H9 (cell line): Measurements from ENCODE around the gene ACER3. TPM values are rescaled to one million over a fixed set of nuclear protein-coding genes. Genes with fewer than 3 reads are reported as not detected.

Experiments used
- DNase-seq: peaks from one replicate; pipeline ENCODE4 v3.0.0-alpha.2; 2017
- H2AFZ ChIP-seq: one replicate; pipeline ENCODE4 v1.6.1; 2013; ENCODE audit warnings: mild to moderate bottlenecking, low read length, control low read depth, moderate library complexity
- H2AK5ac ChIP-seq: 2 replicates; pipeline ENCODE4 v1.6.1; 2013; ENCODE audit warnings: low read length, control low read depth, mixed read lengths; ENCODE audit not compliant: insufficient read length
- H2BK120ac ChIP-seq: one replicate; pipeline ENCODE4 v1.6.1; 2013; ENCODE audit warnings: low read depth, mild to moderate bottlenecking, low read length, control low read depth, inconsistent platforms; ENCODE audit not compliant: poor library complexity, severe bottlenecking
- H2BK12ac ChIP-seq: 2 replicates; pipeline ENCODE4 v1.6.1; 2013; ENCODE audit warnings: low read length, control low read depth, mixed read lengths, low read depth; ENCODE audit not compliant: insufficient read length
- H2BK15ac ChIP-seq: 2 replicates; pipeline ENCODE4 v1.6.1; 2013; ENCODE audit warnings: low read depth, low read length, control low read depth
- H2BK20ac ChIP-seq: one replicate; pipeline ENCODE4 v1.6.1; 2013; ENCODE audit warnings: low read depth, mild to moderate bottlenecking, low read length, control low read depth, inconsistent platforms; ENCODE audit not compliant: poor library complexity, severe bottlenecking
- H2BK5ac ChIP-seq: 2 replicates; pipeline ENCODE4 v1.6.1; 2013; ENCODE audit warnings: low read length, control low read depth, mixed read lengths; ENCODE audit not compliant: insufficient read length
- H3K14ac ChIP-seq: 2 replicates; pipeline ENCODE4 v1.6.1; 2013; ENCODE audit warnings: low read length, control low read depth; ENCODE audit not compliant: insufficient read depth
- H3K18ac ChIP-seq: 2 replicates; pipeline ENCODE4 v1.6.1; 2013; ENCODE audit warnings: low read depth, mild to moderate bottlenecking, mixed read lengths, low read length, control low read depth; ENCODE audit not compliant: insufficient read length
- H3K23ac ChIP-seq: 2 replicates; pipeline ENCODE4 v1.6.1; 2013; ENCODE audit warnings: low read length, control low read depth, mixed read lengths, low read depth; ENCODE audit not compliant: insufficient read length
- H3K23me2 ChIP-seq: 2 replicates; pipeline ENCODE4 v1.6.1; 2013; ENCODE audit warnings: low read depth, mild to moderate bottlenecking, mixed read lengths, low read length, control low read depth; ENCODE audit not compliant: insufficient read length, poor library complexity, severe bottlenecking
- H3K27ac ChIP-seq: 2 replicates; pipeline ENCODE4 v1.5.1; 2013; ENCODE audit warnings: low read length, control low read depth, mixed read lengths, low read depth; ENCODE audit not compliant: insufficient read length
- H3K27me3 ChIP-seq: 2 replicates; pipeline ENCODE4 v1.6.1; 2013; ENCODE audit warnings: low read length, control low read depth, inconsistent platforms; ENCODE audit not compliant: insufficient read depth
- H3K4ac ChIP-seq: 2 replicates; pipeline ENCODE4 v1.6.1; 2013; ENCODE audit warnings: low read depth, mild to moderate bottlenecking, control low read depth, inconsistent platforms, low read length, moderate library complexity
- H3K4me1 ChIP-seq: 2 replicates; pipeline ENCODE4 v1.6.1; 2013; ENCODE audit warnings: low read length, control low read depth, inconsistent platforms; ENCODE audit not compliant: insufficient read depth
- H3K4me2 ChIP-seq: 2 replicates; pipeline ENCODE4 v1.6.1; 2013; ENCODE audit warnings: low read length, control low read depth, mixed read lengths; ENCODE audit not compliant: insufficient read length, insufficient read depth
- H3K56ac ChIP-seq: 2 replicates; pipeline ENCODE4 v1.6.1; 2013; ENCODE audit warnings: low read depth, mild to moderate bottlenecking, mixed read lengths, low read length, control low read depth; ENCODE audit not compliant: insufficient read length
- H3K79me1 ChIP-seq: 2 replicates; pipeline ENCODE4 v1.6.1; 2013; ENCODE audit warnings: low read depth, mild to moderate bottlenecking, moderate library complexity, low read length, control low read depth, inconsistent platforms; ENCODE audit not compliant: insufficient read depth, poor library complexity, severe bottlenecking
- H3K79me2 ChIP-seq: 2 replicates; pipeline ENCODE4 v1.6.1; 2013; ENCODE audit warnings: low read length, control low read depth, inconsistent platforms; ENCODE audit not compliant: insufficient read depth
- H3K9ac ChIP-seq: 2 replicates; pipeline ENCODE4 v1.6.1; 2013; ENCODE audit warnings: low read length, control low read depth, mixed read lengths; ENCODE audit not compliant: insufficient read length; ENCODE audit errors: extremely low read depth
- H3K9me3 ChIP-seq: one replicate; pipeline ENCODE4 v1.6.1; 2013; ENCODE audit warnings: low read depth, low read length, inconsistent platforms; ENCODE audit not compliant: control insufficient read depth
- H3T11ph ChIP-seq: one replicate; pipeline ENCODE4 v1.6.1; 2013; ENCODE audit warnings: mild to moderate bottlenecking, low read length, control low read depth, inconsistent platforms
- H4K20me1 ChIP-seq: one replicate; pipeline ENCODE4 v1.6.1; 2013; ENCODE audit not compliant: control insufficient read depth, insufficient read length, insufficient read depth
- H4K5ac ChIP-seq: 2 replicates; pipeline ENCODE4 v1.6.1; 2013; ENCODE audit warnings: low read depth, mild to moderate bottlenecking, mixed read lengths, low read length, control low read depth; ENCODE audit not compliant: insufficient read length
- H4K8ac ChIP-seq: replicated peaks from 2 replicates; pipeline ENCODE4 v1.6.1; 2013; ENCODE audit warnings: low read length, control low read depth, mixed read lengths, low read depth; ENCODE audit not compliant: insufficient read length
- H4K91ac ChIP-seq: 2 replicates; pipeline ENCODE4 v1.6.1; 2013; ENCODE audit warnings: low read depth, mild to moderate bottlenecking, moderate library complexity, mixed read lengths, low read length, control low read depth; ENCODE audit not compliant: insufficient read length
- H3K27ac Mint-ChIP-seq, 3 experiments: 2 replicates in 2 of 3; 3 replicates in 1 of 3; pipeline ENCODE4 v1.8.0; 2020 to 2021; ENCODE audit warnings: mixed read lengths in 3 of 3, mild to moderate bottlenecking in 1 of 3, moderate library complexity in 1 of 3
- H3K27me3 Mint-ChIP-seq: 2 replicates; pipeline ENCODE4 v1.8.0; 2021; ENCODE audit warnings: low read depth, mild to moderate bottlenecking, moderate library complexity, mixed read lengths
- H3K36me3 Mint-ChIP-seq, 3 experiments: 2 replicates in 2 of 3; 3 replicates in 1 of 3; pipeline ENCODE4 v1.8.0; 2020 to 2021; ENCODE audit warnings: low read depth in 3 of 3, mixed read lengths in 3 of 3; ENCODE audit not compliant: insufficient read depth in 1 of 3
- H3K4me1 Mint-ChIP-seq, 2 experiments: 2 replicates each; pipeline ENCODE4 v1.8.0; 2020; ENCODE audit warnings: mixed read lengths in 2 of 2
- H3K4me3 Mint-ChIP-seq, 2 experiments: 2 replicates in 1 of 2; 3 replicates in 1 of 2; pipeline ENCODE4 v1.8.0; 2020 to 2021; ENCODE audit warnings: mild to moderate bottlenecking in 2 of 2, mixed read lengths in 2 of 2, moderate library complexity in 1 of 2
- H3K9me3 Mint-ChIP-seq, 2 experiments: 2 replicates in 1 of 2; 3 replicates in 1 of 2; pipeline ENCODE4 v1.8.0; 2020; ENCODE audit warnings: mild to moderate bottlenecking in 2 of 2, mixed read lengths in 2 of 2, moderate library complexity in 1 of 2
- WGBS: extraction: QIAGEN DNeasy Blood & Tissue Kit; methylation state at CpG from one replicate; pipeline ENCODE4 v1.1.7; 2013; ENCODE audit warnings: missing lambda C conversion rate, low lambda C conversion rate, mixed read lengths; ENCODE audit not compliant: insufficient read length; ENCODE audit errors: extremely low coverage; 5-methylcytosine and 5-hydroxymethylcytosine counted together
- total RNA-seq: library from RNA; stranded (reverse); gene quantifications from 2 replicates; pipeline ENCODE4 v1.2.1, GENCODE V29; 2021
- TF ChIP-seq, protein P1 (sequence below): fragments of 200-600 bp; sonication (generic); conservative IDR thresholded peaks from 3 replicates; pipeline ENCODE4 v1.8.0; 2021; ENCODE audit warnings: antibody characterized with exemption, mild to moderate bottlenecking

Gene ACER3
- total RNA-seq, 1 experiment from 2014 or later = 14.7 TPM

- no peak overlapping the region for H2AFZ ChIP-seq
- H3K56ac ChIP-seq = no peak overlapping the region
- H3K79me2 ChIP-seq = no peaks in the 10 kb centered on the region
- H4K20me1 ChIP-seq = no peaks in the 10 kb centered on the region
- no peak overlapping the region for H3K23ac ChIP-seq
- H2BK5ac ChIP-seq = no peak overlapping the region
- no peak overlapping the region for H3T11ph ChIP-seq
- H3K27me3 ChIP-seq = no peaks in the 10 kb centered on the region
- DNase-seq = no peak
- no peak overlapping the region for H2BK120ac ChIP-seq
- no peak overlapping the region for H3K4ac ChIP-seq
- no peak overlapping the region for H2AK5ac ChIP-seq
- H3K79me1 ChIP-seq = no peaks in the 10 kb centered on the region
- no peak overlapping the region for H2BK12ac ChIP-seq
- H3K4me1 ChIP-seq = no peaks in the 10 kb centered on the region
- no peaks in the 10 kb centered on the region for H3K23me2 ChIP-seq
- no peaks in the 10 kb centered on the region for H3K9me3 ChIP-seq
- Mint-ChIP-seq H3K9me3 (peaks cover 13 to 26% of the 10 kb centered on the region in 2 experiments; a peak in 4 of 5 replicates), H3K4me1 (peaks cover 23 to 27% of the 10 kb centered on the region in 2 experiments), H3K36me3 (no peaks in the 10 kb centered on the region; a peak in 2 of 7 replicates), H3K27me3 (no peaks in the 10 kb centered on the region), H3K27ac (no peak overlapping the region), H3K4me3 (no peak overlapping the region)
- H2BK15ac ChIP-seq = no peak overlapping the region
- no peak overlapping the region for H3K27ac ChIP-seq
- TF ChIP-seq, protein P1, sequence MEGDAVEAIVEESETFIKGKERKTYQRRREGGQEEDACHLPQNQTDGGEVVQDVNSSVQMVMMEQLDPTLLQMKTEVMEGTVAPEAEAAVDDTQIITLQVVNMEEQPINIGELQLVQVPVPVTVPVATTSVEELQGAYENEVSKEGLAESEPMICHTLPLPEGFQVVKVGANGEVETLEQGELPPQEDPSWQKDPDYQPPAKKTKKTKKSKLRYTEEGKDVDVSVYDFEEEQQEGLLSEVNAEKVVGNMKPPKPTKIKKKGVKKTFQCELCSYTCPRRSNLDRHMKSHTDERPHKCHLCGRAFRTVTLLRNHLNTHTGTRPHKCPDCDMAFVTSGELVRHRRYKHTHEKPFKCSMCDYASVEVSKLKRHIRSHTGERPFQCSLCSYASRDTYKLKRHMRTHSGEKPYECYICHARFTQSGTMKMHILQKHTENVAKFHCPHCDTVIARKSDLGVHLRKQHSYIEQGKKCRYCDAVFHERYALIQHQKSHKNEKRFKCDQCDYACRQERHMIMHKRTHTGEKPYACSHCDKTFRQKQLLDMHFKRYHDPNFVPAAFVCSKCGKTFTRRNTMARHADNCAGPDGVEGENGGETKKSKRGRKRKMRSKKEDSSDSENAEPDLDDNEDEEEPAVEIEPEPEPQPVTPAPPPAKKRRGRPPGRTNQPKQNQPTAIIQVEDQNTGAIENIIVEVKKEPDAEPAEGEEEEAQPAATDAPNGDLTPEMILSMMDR = no peak
- H4K91ac ChIP-seq = no peak overlapping the region
- H4K8ac ChIP-seq = no peak overlapping the region
- H3K14ac ChIP-seq = no peak overlapping the region
- H2BK20ac ChIP-seq = no peak overlapping the region
- H3K9ac ChIP-seq = no peak overlapping the region
- no peak overlapping the region for H4K5ac ChIP-seq
- H3K4me2 ChIP-seq = no peak overlapping the region
- WGBS = no CpG with 5 or more reads among the region's 3 CpGs
- H3K18ac ChIP-seq = no peak overlapping the region
These were observed 196.2 kb downstream of the ACER3 start for GRCh38 chr11:77056814-77057402.
